OCI-LY7 (cell line): Measurements from ENCODE around the gene XRN2. TPM values are rescaled to one million over a fixed set of nuclear protein-coding genes. Genes with fewer than 3 reads are reported as not detected.

Source experiments
- BruUV-seq: library from RNA; stranded (reverse); fragments of 400-500 nt; replicated peaks from 2 replicates; lab custom pipeline; 2021; lab: Mats Ljungman, UMichigan
- CTCF ChIA-PET: fragments of 300-600 bp; sonication (Branson Sonifier 250); formaldehyde crosslinking; loops from one replicate; lab custom pipeline; 2022; ENCODE audit warnings: antibody characterized with exemption; ENCODE audit not compliant: unreplicated experiment; lab: Charles Lee
- POLR2A ChIA-PET: fragments of 300-600 bp; sonication (Branson Sonifier 250); formaldehyde crosslinking; loops from one replicate; lab custom pipeline; 2022; ENCODE audit warnings: antibody characterized with exemption; lab: Charles Lee
- DNase-seq: peaks from one replicate; pipeline ENCODE4 v3.0.0-alpha.2; 2015; ENCODE audit warnings: low spot score
- H2AFZ ChIP-seq: fragments of 200-600 bp; sonication (generic), shearing (Covaris generic); 2 replicates; pipeline ENCODE4 v1.6.1; 2014; ENCODE audit warnings: mild to moderate bottlenecking, antibody characterized with exemption, low read length, moderate library complexity
- H3K27ac ChIP-seq: fragments of 200-600 bp; sonication (generic); 2 replicates; pipeline ENCODE4 v1.5.1; 2014; ENCODE audit warnings: mixed run types, low read depth, mild to moderate bottlenecking, moderate library complexity, low read length, inconsistent platforms; ENCODE audit not compliant: poor library complexity, severe bottlenecking
- H3K36me3 ChIP-seq: fragments of 200-600 bp; sonication (generic); 2 replicates; pipeline ENCODE4 v1.6.1; 2014; ENCODE audit warnings: mild to moderate bottlenecking, antibody characterized with exemption, low read length, moderate library complexity, mixed read lengths; ENCODE audit not compliant: insufficient read depth
- H3K4me1 ChIP-seq: fragments of 200-600 bp; sonication (generic); 2 replicates; pipeline ENCODE4 v1.5.1; 2014; ENCODE audit warnings: mild to moderate bottlenecking, low read length; ENCODE audit not compliant: insufficient read depth, poor library complexity, severe bottlenecking
- H3K4me2 ChIP-seq: fragments of 200-600 bp; sonication (generic); 2 replicates; pipeline ENCODE4 v1.6.1; 2014; ENCODE audit warnings: mild to moderate bottlenecking, low read length
- H3K4me3 ChIP-seq: fragments of 200-600 bp; sonication (generic); 2 replicates; pipeline ENCODE4 v1.5.1; 2014; ENCODE audit warnings: mild to moderate bottlenecking, low read depth, low read length; ENCODE audit not compliant: poor library complexity, severe bottlenecking
- H3K79me2 ChIP-seq: fragments of 200-600 bp; sonication (generic); 2 replicates; pipeline ENCODE4 v1.6.1; 2016; ENCODE audit warnings: low read depth, mild to moderate bottlenecking, low read length, moderate library complexity, mixed read lengths; ENCODE audit not compliant: insufficient read depth
- H3K9me2 ChIP-seq: fragments of 200-600 bp; sonication (generic); 2 replicates; pipeline ENCODE4 v1.6.1; 2016; ENCODE audit warnings: mild to moderate bottlenecking, low read length, mixed read lengths; ENCODE audit not compliant: insufficient read depth
- H3K9me3 ChIP-seq: fragments of 200-600 bp; sonication (generic); 2 replicates; pipeline ENCODE4 v1.6.1; 2014; ENCODE audit warnings: mild to moderate bottlenecking, mixed run types, low read length, mixed read lengths
- H4K20me1 ChIP-seq: fragments of 200-600 bp; sonication (generic); 2 replicates; pipeline ENCODE4 v1.6.1; 2014; ENCODE audit warnings: mild to moderate bottlenecking, antibody characterized with exemption, low read length, moderate library complexity, mixed read lengths; ENCODE audit not compliant: insufficient read depth
- CTCF ChIP-seq: fragments of 200-600 bp; sonication (generic); conservative IDR thresholded peaks from 2 replicates; pipeline ENCODE4 v1.5.1; 2014; ENCODE audit warnings: mild to moderate bottlenecking, antibody characterized with exemption, low read length, moderate library complexity, mixed read lengths
- EZH2phosphoT487 ChIP-seq: fragments of 200-600 bp; sonication (generic); IDR thresholded peaks from 2 replicates; pipeline ENCODE4 v1.6.1; 2018; ENCODE audit warnings: low read depth, borderline replicate concordance, mild to moderate bottlenecking, mixed run types, antibody characterized with exemption, low read length, moderate library complexity, mixed read lengths
- intact Hi-C: fragments of 100-400 bp; cut with micrococcal nuclease; formaldehyde crosslinking; loops from one replicate; pipeline ENCODE4 v1.10.0; 2022; ENCODE audit not compliant: unreplicated experiment
- total RNA-seq, 2 experiments: library from RNA; depleted of rRNA in 1 of 2; stranded (reverse); fragments of >200 nt in 1 of 2; shearing (Covaris generic) in 1 of 2; gene quantifications; 2 replicates each; pipeline ENCODE4 v1.2.3, GENCODE V29; 2014 to 2022

The XRN2 gene
- total RNA-seq, 2 experiments from 2014 or later: 47.9 to 50.3 TPM

- Histone ChIP-seq H3K9me3 (peaks cover 22% of the 10 kb centered on the region; the same call in 1 of the 2 replicates), H3K4me2 (no peak overlapping the region), H3K9me2 (no peaks in the 10 kb centered on the region), H3K36me3 (peaks cover 47% of the 10 kb centered on the region), H3K4me3 (no peak overlapping the region), H2AFZ (no peak overlapping the region), H3K79me2 (peaks cover 100% of the 10 kb centered on the region), H4K20me1 (peaks cover 30% of the 10 kb centered on the region), H3K27ac (no peak overlapping the region), H3K4me1 (peaks cover 8% of the 10 kb centered on the region)
- no TSS peak for BruUV-seq
- TF ChIP-seq EZH2phosphoT487 (no peak), CTCF (no peak)
- DNase-seq: no peak
- CTCF ChIA-PET: no interaction called here
- intact Hi-C loops: no loop called here
- POLR2A ChIA-PET: interaction anchor here (1.5 to 1.6 kb wide), 2 partner anchors 9 to 15 kb away, joined by 4 read pairs; no protein-coding TSS in a partner anchor
These were observed 20.5 kb downstream of the XRN2 start for GRCh38 chr20:21323640-21324039.

GRCh38 chr20:21324126-21324525 is 21.0 kb downstream of the XRN2 start:
- Histone ChIP-seq H3K9me2 (no peaks in the 10 kb centered on the region), H4K20me1 (peaks cover 30% of the 10 kb centered on the region), H3K4me3 (no peak overlapping the region), H2AFZ (no peak overlapping the region), H3K4me1 (peaks cover 8% of the 10 kb centered on the region), H3K79me2 (peaks cover 100% of the 10 kb centered on the region), H3K36me3 (peaks cover 52% of the 10 kb centered on the region), H3K4me2 (no peak overlapping the region), H3K9me3 (peaks cover 19% of the 10 kb centered on the region; the same call in 1 of the 2 replicates), H3K27ac (no peak overlapping the region)
- ChIA-PET CTCF (no interaction called here), POLR2A (interaction anchor here (0.7 to 1.6 kb wide), 3 partner anchors 9 to 15 kb away, joined by 3 to 4 read pairs (median 4); no protein-coding TSS in a partner anchor)
- BruUV-seq: no TSS peak
- DNase-seq: no peak
- TF ChIP-seq CTCF (no peak), EZH2phosphoT487 (no peak)
- intact Hi-C loops: no loop called here

GRCh38 chr20:21325296-21325695 is 22.2 kb downstream of the XRN2 start:
- POLR2A ChIA-PET: interaction anchor here (0.9 kb wide), 1 partner anchor 48 kb away, joined by 4 read pairs; no protein-coding TSS in a partner anchor
- TF ChIP-seq CTCF (no peak), EZH2phosphoT487 (no peak)
- intact Hi-C loops: no loop called here

More at GRCh38 chr20:21325296-21325695, 22.2 kb downstream of the XRN2 start:
- Histone ChIP-seq H4K20me1 (peaks cover 30% of the 10 kb centered on the region), H3K9me2 (no peaks in the 10 kb centered on the region), H3K36me3 (peaks cover 59% of the 10 kb centered on the region), H3K4me1 (peaks cover 8% of the 10 kb centered on the region), H2AFZ (no peak overlapping the region), H3K4me3 (no peak overlapping the region), H3K4me2 (no peak overlapping the region), H3K9me3 (peaks cover 10% of the 10 kb centered on the region; the same call in 1 of the 2 replicates), H3K27ac (no peak overlapping the region), H3K79me2 (peaks cover 93% of the 10 kb centered on the region)
- CTCF ChIA-PET: no interaction called here
- BruUV-seq: no TSS peak
- DNase-seq: no peak
